Cardiac muscle cell (in vitro differentiated cells and primary cell): ENCODE results near the gene MPP7. TPM values are rescaled to one million over a fixed set of nuclear protein-coding genes. Genes with fewer than 3 reads are reported as not detected.

Source experiments
- DNase-seq, 2 donors: peaks; one replicate each; pipeline versions ENCODE4 v3.0.0 to v3.0.0-alpha.2; 2010 to 2017; ENCODE audit warnings: low read depth in 1 of 2, low spot score in 1 of 2
- H3K27ac ChIP-seq: fragments of 200-600 bp; sonication (generic); 2 replicates; pipeline ENCODE4 v1.5.1; 2016
- H3K27me3 ChIP-seq: fragments of 200-600 bp; sonication (generic); 2 replicates; pipeline ENCODE4 v1.6.0; 2016; ENCODE audit warnings: control low read depth
- H3K36me3 ChIP-seq: fragments of 200-600 bp; sonication (generic); 2 replicates; pipeline ENCODE4 v1.5.1; 2016; ENCODE audit warnings: control low read depth
- H3K4me1 ChIP-seq: fragments of 200-600 bp; sonication (generic); 2 replicates; pipeline ENCODE4 v1.8.1; 2017; ENCODE audit warnings: low read depth, mild to moderate bottlenecking, mixed run types
- H3K4me3 ChIP-seq: fragments of 200-600 bp; sonication (generic); 2 replicates; pipeline ENCODE4 v1.5.1; 2016; ENCODE audit warnings: mild to moderate bottlenecking
- H3K9me3 ChIP-seq: fragments of 200-600 bp; sonication (generic); 2 replicates; pipeline ENCODE4 v1.5.1; 2017; ENCODE audit warnings: low read depth, mild to moderate bottlenecking, control low read depth
- CTCF ChIP-seq: IDR thresholded peaks from 2 replicates; pipeline ENCODE4 v1.5.1; 2012; ENCODE audit warnings: low read depth, mild to moderate bottlenecking, low read length
- polyA plus RNA-seq: library from polyadenylated mRNA; unstranded; fragments of >200 nt; fragmentation: Nextera tagmentation; extraction: Ambion mirVana; gene quantifications from 2 replicates; pipeline ENCODE4 v1.2.1, GENCODE V29; 2016
- total RNA-seq: library from RNA; depleted of rRNA; stranded (reverse); fragments of >200 nt; gene quantifications from 2 replicates; pipeline ENCODE4 v1.2.3, GENCODE V29; 2016

MPP7 gene
- total and polyA plus RNA-seq, 2 experiments from 2014 or later, result 9.2 to 10.8 TPM

GRCh38 chr10:28274475-28274874, 28.4 kb downstream of the MPP7 start:
- Histone ChIP-seq H3K4me3 (no peak overlapping the region), H3K27ac (no peak overlapping the region), H3K9me3 (no peaks in the 10 kb centered on the region), H3K27me3 (no peaks in the 10 kb centered on the region), H3K36me3 (no peaks in the 10 kb centered on the region), H3K4me1 (no peaks in the 10 kb centered on the region)
- DNase-seq, result no peak
- no peak for TF ChIP-seq CTCF

- no peak for TF ChIP-seq CTCF
- DNase-seq, result no peak
- H3K36me3 ChIP-seq, result no peaks in the 10 kb centered on the region
- H3K4me1 ChIP-seq, result no peaks in the 10 kb centered on the region
- no peak overlapping the region for H3K27ac ChIP-seq
- H3K27me3 ChIP-seq, result no peaks in the 10 kb centered on the region
- H3K9me3 ChIP-seq, result no peaks in the 10 kb centered on the region
- H3K4me3 ChIP-seq, result no peak overlapping the region
Measured at GRCh38 chr10:28273343-28273742, 29.5 kb downstream of the MPP7 start.

GRCh38 chr10:28269842-28270456, 32.9 kb downstream of the MPP7 start:
- no peaks in the 10 kb centered on the region for H3K4me1 ChIP-seq
- H3K27ac ChIP-seq, result no peak overlapping the region
- no peaks in the 10 kb centered on the region for H3K9me3 ChIP-seq
- H3K36me3 ChIP-seq, result no peaks in the 10 kb centered on the region
- no peak overlapping the region for H3K4me3 ChIP-seq
- TF ChIP-seq CTCF, result no peak
- no peak for DNase-seq
- H3K27me3 ChIP-seq, result no peaks in the 10 kb centered on the region

GRCh38 chr10:28266449-28267224, 36.2 kb downstream of the MPP7 start:
- Histone ChIP-seq H3K36me3 (no peaks in the 10 kb centered on the region), H3K27me3 (no peaks in the 10 kb centered on the region), H3K4me1 (no peaks in the 10 kb centered on the region), H3K9me3 (no peaks in the 10 kb centered on the region), H3K27ac (no peak overlapping the region), H3K4me3 (no peak overlapping the region)
- TF ChIP-seq CTCF, result no peak
- DNase-seq, result no peak

- TF ChIP-seq CTCF, result no peak
- Histone ChIP-seq H3K36me3 (no peaks in the 10 kb centered on the region), H3K9me3 (no peaks in the 10 kb centered on the region), H3K4me3 (no peak overlapping the region), H3K4me1 (no peaks in the 10 kb centered on the region), H3K27me3 (no peaks in the 10 kb centered on the region), H3K27ac (no peak overlapping the region)
- no peak for DNase-seq
Measured at GRCh38 chr10:28263136-28263857, 39.6 kb downstream of the MPP7 start.
